K562 (cell line): ENCODE measurements around the gene ZP1. TPM values are rescaled to one million over a fixed set of nuclear protein-coding genes. Genes with fewer than 3 reads are reported as not detected.

Experiments
- ATAC-seq: fragments of 200-7000 bp; cut with Tn5 transposase; 3 replicates; pipeline ENCODE4 v1.9.1; 2020; ENCODE audit warnings: moderate library complexity
- BruUV-seq: library from RNA; stranded (reverse); fragments of 400-500 nt; replicated peaks from 2 replicates; lab custom pipeline; 2021; lab: Mats Ljungman, UMichigan
- CTCF ChIA-PET: fragments of 300-600 bp; formaldehyde crosslinking; extraction: SDS; loops from one replicate; lab custom pipeline; 2021; ENCODE audit warnings: low intra/inter-chr PET ratio; lab: Yijun Ruan, JAX
- POLR2A ChIA-PET: fragments of 300-600, 350-650 bp; sonication (Branson Sonifier 250); formaldehyde crosslinking; extraction: SDS; loops from one replicate; lab custom pipeline; 2021; ENCODE audit warnings: antibody characterized with exemption, inconsistent platforms; lab: Yijun Ruan, JAX
- DNase-seq, 4 experiments: peaks; one replicate each; pipeline versions ENCODE4 v3.0.0 to v3.0.0-alpha.2; 2011 to 2018; ENCODE audit warnings: low spot score in 3 of 4, mixed read lengths in 3 of 4; ENCODE audit errors: extremely low read depth in 1 of 4
- FAIRE-seq: peaks from 2 replicates; lab custom pipeline; 2011; peaks lifted over from hg19 to GRCh38; lab: Jason Lieb, UNC
- H2AFZ ChIP-seq: 2 replicates; pipeline ENCODE4 v1.6.0; 2011; ENCODE audit warnings: low read depth, low read length, control low read depth, inconsistent platforms
- H3K27ac ChIP-seq: fragments of 200-600 bp; 3 replicates; pipeline ENCODE4 v1.8.0; 2011; ENCODE audit warnings: low read depth, mild to moderate bottlenecking, control low read depth, inconsistent platforms, low read length, moderate library complexity, mixed read lengths; ENCODE audit errors: extremely low read depth
- H3K27me3 ChIP-seq, 2 experiments: fragments of 300-600 bp in 1 of 2; 2 replicates in 1 of 2; 3 replicates in 1 of 2; pipeline versions ENCODE4 v1.6.0 to v1.8.0; 2011; ENCODE audit warnings: inconsistent platforms in 2 of 2, low read length in 2 of 2, mild to moderate bottlenecking in 1 of 2, mixed read lengths in 1 of 2, moderate library complexity in 1 of 2; ENCODE audit not compliant: control insufficient read depth in 2 of 2, insufficient read depth in 2 of 2
- H3K36me3 ChIP-seq: fragments of 300-600 bp; 3 replicates; pipeline ENCODE4 v1.8.0; 2011; ENCODE audit warnings: mild to moderate bottlenecking, low read length, inconsistent platforms; ENCODE audit not compliant: control insufficient read depth, insufficient read depth
- H3K4me1 ChIP-seq, 2 experiments: fragments of 200-600 bp in 1 of 2; replicated peaks in 1 of 2; 2 replicates in 1 of 2; 3 replicates in 1 of 2; pipeline versions ENCODE4 v1.5.1 to v1.8.0; 2011; ENCODE audit warnings: inconsistent platforms in 2 of 2, low read length in 2 of 2, mild to moderate bottlenecking in 1 of 2, mixed read lengths in 1 of 2, moderate library complexity in 1 of 2; ENCODE audit not compliant: control insufficient read depth in 2 of 2, insufficient read depth in 2 of 2
- H3K4me2 ChIP-seq: 2 replicates; pipeline ENCODE4 v1.6.1; 2011; ENCODE audit warnings: low read length, control low read depth, inconsistent platforms, mixed read lengths; ENCODE audit not compliant: insufficient read depth
- H3K4me3 ChIP-seq: fragments of 200-600 bp; sonication (generic), shearing (Covaris generic); 2 replicates; pipeline ENCODE4 v1.5.1; 2016; ENCODE audit warnings: control low read depth, inconsistent platforms
- H3K79me2 ChIP-seq: fragments of 200-600 bp; 3 replicates; pipeline ENCODE4 v1.8.0; 2011; ENCODE audit warnings: low read length, inconsistent platforms; ENCODE audit not compliant: control insufficient read depth, insufficient read depth
- H3K9ac ChIP-seq, 2 experiments: 2 replicates each; pipeline versions ENCODE4 v1.6.0 to v1.6.1; 2011; ENCODE audit warnings: low read depth in 2 of 2, low read length in 2 of 2, control low read depth in 1 of 2, inconsistent platforms in 1 of 2, mild to moderate bottlenecking in 1 of 2, mixed read lengths in 1 of 2; ENCODE audit not compliant: insufficient read depth in 1 of 2
- H3K9me1 ChIP-seq: one replicate; pipeline ENCODE4 v1.6.0; 2011; ENCODE audit warnings: inconsistent platforms, mild to moderate bottlenecking, low read length, moderate library complexity; ENCODE audit not compliant: control insufficient read depth, insufficient read depth
- H3K9me3 ChIP-seq: replicated peaks from 2 replicates; pipeline ENCODE4 v1.5.1; 2011; ENCODE audit warnings: low read depth, low read length, inconsistent platforms; ENCODE audit not compliant: control insufficient read depth, insufficient read depth
- H4K20me1 ChIP-seq: replicated peaks from 2 replicates; pipeline ENCODE4 v1.6.1; 2011; ENCODE audit warnings: low read length, inconsistent platforms, mixed read lengths; ENCODE audit not compliant: control insufficient read depth, insufficient read depth
- MIER1 ChIP-seq: fragments of 450-650 bp; IDR thresholded peaks from 2 replicates; pipeline ENCODE4 v1.6.1; 2016; ENCODE audit warnings: antibody characterized with exemption, mild to moderate bottlenecking, low read depth
- MXI1 ChIP-seq: IDR thresholded peaks from 2 replicates; pipeline ENCODE4 v1.6.1; 2011; ENCODE audit warnings: low read depth, mild to moderate bottlenecking, improper control_type of control experiment, low read length
- PML ChIP-seq: IDR thresholded peaks from 2 replicates; pipeline ENCODE4 v1.6.1; 2012; ENCODE audit warnings: low read length, inconsistent platforms
- SP2 ChIP-seq: IDR thresholded peaks from 2 replicates; pipeline ENCODE4 v1.6.1; 2011; ENCODE audit warnings: mild to moderate bottlenecking, low read depth, low read length, moderate library complexity; ENCODE audit not compliant: poor library complexity, severe bottlenecking; ENCODE audit errors: extremely low read depth
- ZNF263 ChIP-seq: sonication (generic); formaldehyde crosslinking; IDR thresholded peaks from 2 replicates; pipeline ENCODE4 v1.8.0; 2022; ENCODE audit warnings: mild to moderate bottlenecking, missing genetic modification reagents, borderline replicate concordance
- ZNF584 ChIP-seq: fragments of 200-800 bp; sonication (Bioruptor generic); IDR thresholded peaks from 2 replicates; pipeline ENCODE4 v1.6.1; 2016; ENCODE audit warnings: low read depth, mild to moderate bottlenecking, missing genetic modification characterization, missing compliant biosample characterization
- WGBS: fragments of 100-300 bp; shearing (Covaris generic); methylation state at CpG from one replicate; pipeline ENCODE4 v1.1.6; 2016; ENCODE audit warnings: low coverage, mixed read lengths; ENCODE audit not compliant: insufficient coverage; ENCODE audit errors: missing lambda C conversion rate; 5-methylcytosine and 5-hydroxymethylcytosine counted together
- in situ Hi-C: fragments of 300-500 bp; cut with MboI; formaldehyde crosslinking; loops from 4 replicates; pipeline ENCODE4 v1.15.0; 2018; ENCODE audit warnings: inconsistent platforms, mixed read lengths
- intact Hi-C: fragments of 100-400 bp; cut with micrococcal nuclease; formaldehyde crosslinking; loops from 2 replicates; pipeline ENCODE4 v1.14.2; 2022
- polyA plus RNA-seq, 8 experiments: library from polyadenylated mRNA; depleted of rRNA in 4 of 8; stranded (reverse) in 5 of 8; unstranded in 3 of 8; fragments of >200 nt; fragmentation: Nextera tagmentation in 2 of 8; fragmentation: Illumina TruSeq in 1 of 8; extraction: Ambion mirVana in 2 of 8; extraction: Trizol in 1 of 8; gene quantifications; 2 replicates each; pipeline versions ENCODE4 v1.2.1 to v1.2.3, GENCODE V29; 2011 to 2014; ENCODE audit warnings: inconsistent platforms in 1 of 8, missing spikeins in 1 of 8
- total RNA-seq, 7 experiments: library from RNA; depleted of rRNA in 6 of 7; stranded (reverse); fragments of >200 nt in 6 of 7; fragmentation: Illumina TruSeq in 2 of 7; extraction: Trizol in 2 of 7; gene quantifications; 2 replicates each; pipeline versions ENCODE4 v1.2.1 to v1.2.3, GENCODE V29; 2011 to 2021; ENCODE audit warnings: low replicate concordance in 1 of 7
- TF ChIP-seq, protein P1 (sequence below): fragments of 250-450 bp; sonication (Bioruptor Pico); IDR thresholded peaks from 2 replicates; pipeline ENCODE4 v1.5.0; 2020; ENCODE audit warnings: mild to moderate bottlenecking
- TF ChIP-seq, protein P2 (sequence below): fragments of 450-650 bp; IDR thresholded peaks from 2 replicates; pipeline ENCODE4 v1.6.1; 2016; ENCODE audit warnings: low read depth

Gene ZP1
- total and polyA plus RNA-seq, 9 of the 15 experiments (the other 6 are each of a cell fraction or from before 2014, with no cell fraction given) = 0.11 to 0.15 TPM; not detected in 7

DNA sequence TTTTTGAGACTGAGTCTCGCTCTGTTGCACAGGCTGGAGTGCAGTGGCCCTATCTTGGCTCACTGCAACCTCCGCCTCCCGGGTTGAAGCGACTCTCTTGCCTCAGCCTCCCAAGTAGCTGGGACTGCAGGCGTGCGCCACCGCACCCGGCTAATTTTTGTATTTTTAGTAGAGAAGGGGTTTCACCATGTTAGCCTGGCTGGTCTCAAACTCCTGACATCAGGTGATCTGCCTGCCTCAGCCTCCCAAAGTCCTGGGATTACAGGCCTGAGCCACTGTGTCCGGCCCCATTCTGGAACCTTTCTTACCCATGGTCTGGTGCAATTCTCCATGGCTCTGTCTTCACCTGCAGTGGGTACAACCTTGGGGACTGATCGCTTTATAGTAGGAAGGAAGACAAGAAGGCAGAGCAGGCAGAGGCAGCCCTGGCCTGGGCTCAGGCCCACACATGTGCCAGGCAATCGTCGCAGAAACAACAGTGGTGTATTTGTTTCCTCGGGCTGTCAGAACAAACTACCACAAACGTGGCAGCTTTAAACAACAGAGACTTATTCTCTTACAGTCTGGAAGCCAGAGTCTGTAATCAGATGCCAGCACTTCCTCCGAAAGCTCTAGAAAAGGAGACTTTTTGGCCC is 7.6 kb upstream of the ZP1 start (continued):
- TF ChIP-seq, protein P1, sequence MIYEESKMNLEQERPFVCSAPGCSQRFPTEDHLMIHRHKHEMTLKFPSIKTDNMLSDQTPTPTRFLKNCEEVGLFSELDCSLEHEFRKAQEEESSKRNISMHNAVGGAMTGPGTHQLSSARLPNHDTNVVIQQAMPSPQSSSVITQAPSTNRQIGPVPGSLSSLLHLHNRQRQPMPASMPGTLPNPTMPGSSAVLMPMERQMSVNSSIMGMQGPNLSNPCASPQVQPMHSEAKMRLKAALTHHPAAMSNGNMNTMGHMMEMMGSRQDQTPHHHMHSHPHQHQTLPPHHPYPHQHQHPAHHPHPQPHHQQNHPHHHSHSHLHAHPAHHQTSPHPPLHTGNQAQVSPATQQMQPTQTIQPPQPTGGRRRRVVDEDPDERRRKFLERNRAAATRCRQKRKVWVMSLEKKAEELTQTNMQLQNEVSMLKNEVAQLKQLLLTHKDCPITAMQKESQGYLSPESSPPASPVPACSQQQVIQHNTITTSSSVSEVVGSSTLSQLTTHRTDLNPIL = no peak
- TF ChIP-seq MIER1 (no peak), ZNF584 (CRISPR knock-in tag) (no peak), PML (no peak), ZNF263 (CRISPR knock-in tag) (no peak)

DNA sequence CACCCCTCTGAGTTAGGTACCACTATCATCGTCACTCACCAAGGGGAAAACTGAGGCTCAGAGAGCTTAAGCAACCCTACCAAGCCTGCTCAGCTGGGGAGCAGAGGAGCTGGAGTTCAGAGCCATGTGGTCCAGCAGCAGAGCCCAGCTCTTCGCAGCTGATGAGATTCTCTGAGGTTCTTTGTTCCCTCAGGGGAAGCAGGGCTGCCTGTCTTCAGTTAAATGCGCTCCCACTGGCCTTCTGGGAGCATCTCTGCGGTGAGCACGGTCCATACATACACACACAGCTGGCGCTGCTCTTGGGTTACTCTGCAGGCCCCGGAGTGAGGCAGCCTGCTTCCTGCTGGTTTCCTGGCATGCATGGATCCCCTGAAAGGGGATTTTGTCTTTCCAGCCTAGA is 6.4 kb upstream of the ZP1 start:
- Histone ChIP-seq H3K4me3 (no peak overlapping the region), H3K4me2 (no peak overlapping the region), H4K20me1 (no peaks in the 10 kb centered on the region), H3K9ac (no peak overlapping the region), H3K27ac (no peak overlapping the region), H3K79me2 (no peaks in the 10 kb centered on the region), H3K36me3 (no peaks in the 10 kb centered on the region), H3K9me3 (no peaks in the 10 kb centered on the region), H3K27me3 (no peaks in the 10 kb centered on the region), H3K9me1 (no peaks in the 10 kb centered on the region), H3K4me1 (peaks cover 30 to 41% of the 10 kb centered on the region in 2 experiments), H2AFZ (no peak overlapping the region; the same call in 1 of the 2 replicates)
- intact Hi-C loops = no loop called here
- POLR2A ChIA-PET = no interaction called here
- CTCF ChIA-PET = no interaction called here
- TF ChIP-seq MXI1 (no peak), SP2 (no peak)
- TF ChIP-seq, protein P2, sequence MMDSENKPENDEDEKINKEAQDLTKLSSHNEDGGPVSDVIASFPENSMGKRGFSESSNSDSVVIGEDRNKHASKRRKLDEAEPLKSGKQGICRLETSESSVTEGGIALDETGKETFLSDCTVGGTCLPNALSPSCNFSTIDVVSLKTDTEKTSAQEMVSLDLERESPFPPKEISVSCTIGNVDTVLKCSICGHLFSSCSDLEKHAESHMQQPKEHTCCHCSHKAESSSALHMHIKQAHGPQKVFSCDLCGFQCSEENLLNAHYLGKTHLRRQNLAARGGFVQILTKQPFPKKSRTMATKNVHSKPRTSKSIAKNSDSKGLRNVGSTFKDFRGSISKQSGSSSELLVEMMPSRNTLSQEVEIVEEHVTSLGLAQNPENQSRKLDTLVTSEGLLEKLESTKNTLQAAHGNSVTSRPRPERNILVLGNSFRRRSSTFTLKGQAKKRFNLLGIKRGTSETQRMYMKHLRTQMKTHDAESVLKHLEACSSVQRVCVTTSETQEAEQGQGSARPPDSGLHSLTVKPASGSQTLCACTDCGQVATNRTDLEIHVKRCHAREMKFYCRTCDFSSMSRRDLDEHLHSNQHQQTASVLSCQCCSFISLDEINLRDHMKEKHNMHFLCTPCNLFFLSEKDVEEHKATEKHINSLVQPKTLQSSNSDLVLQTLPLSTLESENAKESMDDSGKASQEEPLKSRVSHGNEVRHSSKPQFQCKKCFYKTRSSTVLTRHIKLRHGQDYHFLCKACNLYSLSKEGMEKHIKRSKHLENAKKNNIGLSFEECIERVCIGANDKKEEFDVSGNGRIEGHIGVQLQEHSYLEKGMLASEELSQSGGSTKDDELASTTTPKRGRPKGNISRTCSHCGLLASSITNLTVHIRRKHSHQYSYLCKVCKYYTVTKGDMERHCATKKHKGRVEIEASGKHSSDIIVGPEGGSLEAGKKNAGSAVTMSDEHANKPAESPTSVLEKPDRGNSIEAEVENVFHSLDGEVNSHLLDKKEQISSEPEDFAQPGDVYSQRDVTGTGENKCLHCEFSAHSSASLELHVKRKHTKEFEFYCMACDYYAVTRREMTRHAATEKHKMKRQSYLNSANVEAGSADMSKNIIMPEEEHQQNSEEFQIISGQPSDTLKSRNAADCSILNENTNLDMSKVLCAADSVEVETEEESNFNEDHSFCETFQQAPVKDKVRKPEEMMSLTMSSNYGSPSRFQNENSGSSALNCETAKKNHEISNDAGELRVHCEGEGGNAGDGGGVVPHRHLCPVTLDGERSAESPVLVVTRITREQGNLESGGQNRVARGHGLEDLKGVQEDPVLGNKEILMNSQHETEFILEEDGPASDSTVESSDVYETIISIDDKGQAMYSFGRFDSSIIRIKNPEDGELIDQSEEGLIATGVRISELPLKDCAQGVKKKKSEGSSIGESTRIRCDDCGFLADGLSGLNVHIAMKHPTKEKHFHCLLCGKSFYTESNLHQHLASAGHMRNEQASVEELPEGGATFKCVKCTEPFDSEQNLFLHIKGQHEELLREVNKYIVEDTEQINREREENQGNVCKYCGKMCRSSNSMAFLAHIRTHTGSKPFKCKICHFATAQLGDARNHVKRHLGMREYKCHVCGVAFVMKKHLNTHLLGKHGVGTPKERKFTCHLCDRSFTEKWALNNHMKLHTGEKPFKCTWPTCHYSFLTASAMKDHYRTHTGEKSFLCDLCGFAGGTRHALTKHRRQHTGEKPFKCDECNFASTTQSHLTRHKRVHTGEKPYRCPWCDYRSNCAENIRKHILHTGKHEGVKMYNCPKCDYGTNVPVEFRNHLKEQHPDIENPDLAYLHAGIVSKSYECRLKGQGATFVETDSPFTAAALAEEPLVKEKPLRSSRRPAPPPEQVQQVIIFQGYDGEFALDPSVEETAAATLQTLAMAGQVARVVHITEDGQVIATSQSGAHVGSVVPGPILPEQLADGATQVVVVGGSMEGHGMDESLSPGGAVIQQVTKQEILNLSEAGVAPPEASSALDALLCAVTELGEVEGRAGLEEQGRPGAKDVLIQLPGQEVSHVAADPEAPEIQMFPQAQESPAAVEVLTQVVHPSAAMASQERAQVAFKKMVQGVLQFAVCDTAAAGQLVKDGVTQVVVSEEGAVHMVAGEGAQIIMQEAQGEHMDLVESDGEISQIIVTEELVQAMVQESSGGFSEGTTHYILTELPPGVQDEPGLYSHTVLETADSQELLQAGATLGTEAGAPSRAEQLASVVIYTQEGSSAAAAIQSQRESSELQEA = no peak
- in situ Hi-C loops = no loop called here
- DNase-seq (no peak), ATAC-seq (no peak), FAIRE-seq (no peak)
- BruUV-seq = no TSS peak
- 93% methylated on average over 7 of the region's 7 CpGs for WGBS
